Measurements from ENCODE around the gene PIGA.

- TF ChIP-seq CTCF (IDR thresholded peaks at IDR 0.05 in 8 of 11, conservative IDR thresholded peaks at IDR 0.05 in 3 of 11) (no peak), POLR2A (IDR thresholded peaks at IDR 0.05) (no peak)
These were observed 24.4 kb upstream of the PIGA start for GRCh38 chrX:15359701-15360100.
